Left forelimb (tissue), 1 donor: Measurements from ENCODE around the gene MYO5C.

Experiments
- DNase-seq: peaks from one replicate; pipeline ENCODE4 v3.0.0-alpha.2; 2018; ENCODE audit warnings: low spot score

Gene MYO5C

DNA sequence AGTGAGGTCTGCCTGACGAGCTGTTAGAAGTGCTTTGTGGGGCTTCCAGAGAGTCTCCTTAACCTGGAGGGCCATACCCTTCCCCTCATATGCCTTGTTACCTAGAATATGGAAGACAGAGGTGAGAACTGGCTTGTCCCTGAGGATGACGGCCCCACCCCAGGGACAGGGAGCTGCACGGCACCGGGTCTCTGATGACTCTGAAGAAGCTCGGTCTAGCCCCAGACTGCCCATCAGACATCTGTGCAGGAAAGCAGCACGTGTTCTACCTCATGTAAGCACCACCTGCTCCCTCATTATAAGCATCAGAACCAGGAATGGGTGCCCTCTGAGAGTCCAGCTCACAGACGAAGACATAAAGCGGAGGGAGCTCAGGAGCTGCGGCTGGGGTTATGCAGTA is 18.0 kb downstream of the MYO5C start:
- no peak for DNase-seq

DNA sequence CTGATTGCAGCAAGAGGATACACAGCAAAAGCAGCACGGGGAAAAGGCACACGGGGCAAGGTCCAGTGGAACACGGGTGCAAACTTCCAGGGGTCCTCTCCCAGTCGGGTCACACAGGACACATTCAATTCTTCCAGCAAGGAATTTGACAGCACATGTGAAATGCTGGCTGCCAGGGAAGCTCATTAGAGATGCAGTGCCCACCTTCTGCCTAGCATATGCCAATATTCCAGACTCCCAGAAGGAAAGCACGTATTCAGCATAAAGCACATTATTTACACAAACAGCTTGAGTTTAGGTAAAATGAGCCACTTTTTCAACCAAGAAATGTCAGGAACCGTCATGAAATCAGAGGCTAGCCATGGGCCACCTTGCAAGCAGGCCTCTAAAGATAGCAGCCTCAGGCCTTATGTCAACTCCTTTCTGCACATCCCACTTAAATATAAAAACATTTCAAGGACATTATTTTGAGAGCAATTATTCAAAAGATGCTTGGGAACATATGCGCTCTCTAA is 19.3 kb downstream of the MYO5C start:
- no peak for DNase-seq

DNA sequence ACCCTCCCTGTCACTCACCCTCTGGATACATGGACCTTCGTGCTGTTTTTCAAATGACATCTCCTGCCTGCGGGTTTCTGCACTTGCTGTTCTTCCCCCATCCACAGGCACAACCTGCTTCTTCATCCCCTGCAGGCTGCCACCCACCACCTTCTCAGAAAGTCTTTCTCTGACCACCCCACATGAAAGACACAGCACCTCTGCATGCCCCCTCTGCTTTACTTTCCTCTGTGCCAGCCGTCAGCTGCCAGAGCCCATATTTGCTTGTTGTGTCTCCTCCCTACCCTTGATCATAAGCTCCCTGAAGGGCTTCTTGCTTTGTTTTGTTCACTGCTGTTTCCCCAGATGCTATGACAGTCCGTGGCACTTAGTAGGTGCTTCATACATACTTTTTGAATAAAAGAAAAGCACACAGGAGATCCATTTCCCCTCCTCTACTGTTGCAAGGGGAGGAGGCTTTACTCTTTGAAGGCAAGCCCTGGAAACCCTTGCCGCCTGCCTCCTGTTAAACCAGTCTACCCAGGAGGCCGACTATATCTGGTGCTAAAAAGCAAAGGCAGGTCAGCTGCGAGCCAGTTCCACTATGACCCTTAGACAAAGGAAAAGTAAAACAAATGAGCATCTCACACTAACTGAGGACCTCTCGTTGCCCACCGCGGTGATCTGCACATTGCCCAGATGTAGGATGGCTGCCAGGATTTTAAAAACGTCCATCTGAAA is 31.9 kb downstream of the MYO5C start:
- DNase-seq = no peak

DNA sequence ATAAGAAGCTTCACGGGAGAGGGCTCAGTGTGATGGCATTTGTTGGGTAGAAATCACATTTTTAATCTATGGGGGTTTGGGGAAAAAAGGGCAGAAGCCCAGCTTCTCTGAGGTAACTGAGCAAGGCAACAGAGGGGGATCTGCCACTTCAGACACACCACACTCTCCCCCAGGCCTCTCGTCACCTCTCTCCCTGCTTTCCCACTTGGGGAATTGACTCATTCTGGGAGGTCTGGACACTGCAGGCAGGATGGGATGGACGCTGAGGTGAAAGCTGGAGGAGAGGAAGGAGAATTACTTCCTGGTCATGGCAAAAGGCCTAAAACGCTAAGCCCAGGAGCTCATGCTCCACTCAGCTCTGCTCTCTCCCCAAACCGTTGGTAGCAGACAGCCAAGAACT is 33.2 kb downstream of the MYO5C start:
- DNase-seq = no peak

DNA sequence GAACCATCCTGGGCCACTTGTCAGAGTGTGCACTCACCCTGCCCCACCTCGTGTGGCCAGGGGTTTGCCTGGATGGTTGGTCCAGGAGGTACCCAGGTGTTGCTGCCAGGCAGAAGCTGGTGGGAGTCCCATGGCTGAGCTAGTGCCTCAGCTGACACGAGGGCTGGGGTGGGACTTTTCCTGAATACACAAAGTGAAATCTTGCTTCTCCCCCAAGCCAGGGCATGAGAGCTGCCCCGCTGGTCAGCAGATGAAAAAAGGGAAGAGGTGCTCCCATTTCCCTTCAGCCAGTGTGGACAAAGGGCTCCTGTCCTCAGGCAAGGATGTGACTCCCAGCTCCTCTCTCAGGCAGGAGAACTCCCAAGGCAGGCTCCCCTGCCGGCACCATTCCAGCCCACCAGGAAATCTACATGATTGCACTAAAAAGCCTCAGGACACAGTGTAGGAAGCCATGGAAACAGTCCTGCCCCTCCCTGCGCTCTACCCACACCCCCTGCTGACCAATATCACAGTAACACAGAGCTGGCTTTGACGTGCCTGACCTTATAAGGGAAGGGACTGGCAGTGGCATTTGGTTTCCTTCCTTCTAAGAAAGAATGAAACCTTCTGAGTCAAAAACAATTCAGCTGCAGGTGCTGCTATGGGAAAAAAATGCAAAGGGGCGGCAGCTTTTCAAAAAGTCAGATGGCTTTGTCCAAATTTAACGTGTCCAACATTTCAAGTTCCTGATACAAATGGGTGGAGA is 33.9 kb downstream of the MYO5C start:
- no peak for DNase-seq

DNA sequence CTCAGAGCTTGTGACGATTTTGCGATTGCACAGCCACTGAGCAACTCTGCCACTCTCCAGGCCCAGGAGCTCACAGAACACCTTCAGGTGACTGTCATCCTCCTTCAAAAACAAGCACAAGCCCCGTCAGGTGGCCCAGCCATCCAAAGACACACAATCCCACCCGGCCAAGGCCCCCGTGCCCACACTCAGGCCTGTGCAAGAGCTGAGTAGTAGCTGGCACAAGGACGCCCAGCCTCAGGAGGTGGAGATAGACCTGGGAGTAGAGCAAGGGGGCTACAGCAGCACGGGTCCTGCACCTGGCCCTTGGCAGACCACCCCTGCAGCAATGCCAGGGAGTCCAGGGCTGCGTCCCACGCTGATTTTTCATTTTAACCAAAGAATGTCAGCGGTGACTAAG is 34.6 kb downstream of the MYO5C start:
- no peak for DNase-seq

DNA sequence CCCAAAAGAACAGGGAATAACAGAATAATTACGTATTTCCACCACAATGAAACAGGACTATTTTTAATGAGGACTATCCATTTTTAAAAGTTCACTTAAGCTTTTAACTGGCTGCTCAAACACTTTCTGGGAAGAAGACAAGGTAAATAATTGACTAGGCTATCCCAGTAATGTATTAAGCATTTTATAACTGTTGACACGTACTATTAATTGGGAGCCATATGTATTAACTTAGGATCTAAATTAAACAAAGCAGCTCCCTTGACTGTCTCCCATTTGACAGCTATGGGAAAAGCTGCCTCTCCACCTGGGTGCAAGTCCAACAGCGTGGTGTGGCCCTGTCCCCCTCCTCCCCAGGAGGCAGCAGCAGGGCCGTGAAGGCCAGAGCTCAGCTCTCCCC is 36.1 kb downstream of the MYO5C start:
- no peak for DNase-seq

DNA sequence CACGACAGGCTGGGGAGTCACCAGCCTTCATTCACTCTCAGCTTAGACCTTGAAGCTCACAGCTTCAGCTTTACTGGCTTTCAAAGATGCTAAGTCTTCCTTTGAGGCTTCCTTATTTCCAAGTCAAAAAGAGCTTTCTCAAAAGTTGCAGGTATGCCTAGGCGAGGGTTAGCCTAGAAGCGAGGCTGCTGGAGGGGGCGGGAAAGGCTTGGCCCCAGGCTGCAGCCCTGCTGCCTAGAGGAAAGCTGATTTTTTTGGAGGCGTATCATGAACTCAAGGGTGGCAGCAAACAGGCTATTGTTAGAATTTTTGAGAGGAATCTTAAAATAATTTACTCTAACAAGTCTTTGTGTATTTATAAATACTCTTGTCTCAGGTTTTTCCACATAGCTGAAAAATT is 37.1 kb downstream of the MYO5C start:
- no peak for DNase-seq

DNA sequence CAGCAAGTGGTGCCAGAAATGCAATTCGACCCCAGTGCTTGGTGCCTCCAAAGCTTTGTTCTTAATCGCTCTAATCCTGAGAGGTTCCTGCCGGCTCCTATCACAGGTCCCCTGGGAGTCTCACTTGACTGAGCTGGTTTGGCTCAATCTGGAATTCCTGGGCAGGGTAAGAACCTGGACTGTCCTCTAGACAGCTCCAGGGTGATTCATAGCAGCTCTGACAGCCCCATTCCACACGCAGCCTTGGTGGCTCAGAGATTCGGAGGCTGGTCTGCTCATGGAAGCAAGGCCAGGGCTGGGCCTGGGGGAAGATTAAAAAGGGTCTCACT is 37.9 kb downstream of the MYO5C start:
- DNase-seq = no peak

DNA sequence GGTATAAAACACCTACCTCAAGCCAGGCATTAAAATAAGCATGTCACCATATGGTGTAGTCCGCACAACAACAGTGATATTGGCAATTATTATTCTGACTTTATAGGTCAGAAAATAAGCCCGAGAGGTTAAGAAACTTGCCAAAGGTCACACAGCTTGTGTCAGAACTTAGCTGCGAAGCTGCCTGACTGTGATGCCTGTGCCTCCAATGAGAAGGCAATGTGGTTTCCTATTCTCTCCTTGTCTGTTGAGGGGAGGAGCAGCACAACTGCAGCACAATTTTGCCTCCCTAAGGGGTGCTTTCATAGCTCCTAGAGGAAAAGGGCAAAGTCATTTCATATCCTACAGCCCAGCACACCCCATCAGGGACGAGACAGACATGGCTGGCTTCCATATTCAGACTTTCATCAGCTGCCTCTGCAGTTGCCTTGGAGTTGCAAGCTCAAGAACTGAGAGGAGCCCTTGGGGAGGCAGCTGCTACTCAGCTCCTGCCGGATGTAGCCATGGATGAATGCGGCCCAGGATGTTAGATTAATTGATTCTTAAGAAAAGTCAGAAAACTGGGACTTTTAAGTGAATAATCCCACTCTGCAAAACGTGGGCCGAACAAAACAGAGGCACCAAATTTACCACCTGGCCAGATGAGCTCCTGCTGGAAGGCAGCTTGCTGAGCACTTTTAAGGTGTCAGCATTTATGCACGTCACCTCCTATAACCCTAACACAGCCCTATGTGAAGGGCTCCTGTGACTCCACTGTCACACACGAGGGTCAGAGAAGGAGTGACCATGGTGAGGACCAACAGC is 38.5 kb downstream of the MYO5C start:
- DNase-seq = no peak

DNA sequence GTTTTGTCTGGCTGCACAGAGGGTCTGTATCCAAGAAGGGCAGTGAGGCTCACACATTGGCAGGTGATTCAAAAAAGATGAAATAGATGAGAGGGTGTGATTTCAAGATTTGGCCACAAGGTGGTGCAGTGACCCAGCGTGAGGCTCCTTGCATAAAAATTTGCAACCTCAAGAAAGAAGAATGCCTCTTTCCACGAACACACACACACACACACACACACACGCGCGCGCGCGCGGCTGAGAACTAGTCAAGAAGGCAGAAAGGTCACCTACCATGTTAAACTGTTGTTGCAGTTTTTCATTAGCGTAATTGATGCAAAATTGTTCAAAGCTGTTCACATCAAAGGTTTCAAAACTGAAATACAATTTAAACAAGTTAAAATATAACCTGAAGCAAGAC is 39.2 kb downstream of the MYO5C start:
- peak; percentile 82 for DNase-seq

DNA sequence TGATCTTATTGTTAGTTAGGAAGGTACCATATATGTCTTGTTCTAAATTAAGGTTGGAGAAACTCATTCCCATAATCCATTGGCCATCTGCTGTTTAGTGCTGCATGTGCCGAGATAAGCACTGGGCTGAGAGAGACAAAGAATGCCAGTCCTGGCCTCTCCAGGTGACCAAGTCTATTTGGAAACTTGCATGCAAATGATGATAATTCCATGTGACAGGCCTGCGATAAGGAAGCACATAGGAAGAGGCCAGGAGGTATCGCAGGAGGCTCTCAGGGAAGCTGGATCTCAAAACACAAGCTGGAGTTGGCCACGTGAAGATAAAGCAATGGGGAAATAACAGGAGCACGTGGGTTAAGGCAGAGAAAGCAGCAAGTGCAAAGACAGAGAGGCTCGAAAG is 39.7 kb downstream of the MYO5C start:
- DNase-seq = no peak

DNA sequence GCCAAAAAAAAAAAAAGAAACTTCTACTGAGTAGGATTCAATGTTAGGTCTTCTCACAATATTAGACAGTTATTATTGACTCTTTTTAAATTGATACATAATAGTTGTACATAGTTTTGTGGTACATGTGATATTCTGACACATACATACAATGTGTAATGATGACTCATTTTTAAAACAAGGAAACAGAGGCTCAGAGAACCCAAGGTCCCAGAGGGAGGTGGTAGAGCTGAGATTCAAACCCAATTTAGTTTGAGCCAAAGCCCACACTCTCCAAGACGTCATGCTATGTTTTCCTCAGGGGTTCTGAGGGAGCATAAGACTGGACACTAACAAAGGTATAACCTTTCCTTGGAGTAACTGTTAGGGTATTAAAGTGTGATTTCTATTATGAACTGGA is 40.6 kb downstream of the MYO5C start:
- no peak for DNase-seq

DNA sequence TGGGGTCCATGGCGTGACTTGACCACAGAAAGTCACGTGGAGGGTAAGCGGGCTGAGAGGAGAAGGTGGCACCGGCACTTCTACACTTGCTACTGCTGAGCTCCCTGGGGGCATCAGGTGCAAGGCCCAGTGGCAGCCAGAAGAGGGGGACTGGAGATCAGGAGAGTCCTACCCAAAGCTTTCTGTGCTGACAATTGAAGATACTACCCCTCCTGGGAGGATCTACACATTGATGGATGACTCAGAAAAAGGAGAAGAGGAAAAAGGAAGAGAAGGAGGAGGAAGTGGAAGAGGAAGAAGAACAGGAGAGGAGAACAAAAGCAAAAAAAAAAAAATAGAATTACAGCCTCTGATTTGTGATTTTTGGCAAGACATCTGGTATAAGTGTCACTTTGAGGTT is 41.2 kb downstream of the MYO5C start:
- DNase-seq = no peak

DNA sequence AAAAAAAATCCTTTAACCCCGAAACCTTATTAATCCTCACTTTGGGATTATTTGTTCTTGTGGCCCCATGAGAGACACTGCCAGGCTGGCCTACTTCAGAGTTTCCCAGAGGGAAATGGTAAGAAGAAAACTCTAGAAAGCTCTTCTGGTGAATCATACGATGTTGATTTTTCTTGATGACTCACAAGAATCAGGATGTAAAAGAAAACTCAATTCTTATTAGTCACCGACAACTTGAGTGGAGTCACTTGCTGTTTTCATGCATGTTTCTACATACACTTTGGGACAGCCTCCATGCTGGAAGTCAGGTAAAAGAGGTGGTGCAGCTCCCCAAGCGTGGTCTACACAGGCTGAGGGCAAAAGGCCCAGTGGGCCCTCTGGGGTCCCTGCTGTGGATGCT is 42.8 kb downstream of the MYO5C start:
- DNase-seq = no peak

DNA sequence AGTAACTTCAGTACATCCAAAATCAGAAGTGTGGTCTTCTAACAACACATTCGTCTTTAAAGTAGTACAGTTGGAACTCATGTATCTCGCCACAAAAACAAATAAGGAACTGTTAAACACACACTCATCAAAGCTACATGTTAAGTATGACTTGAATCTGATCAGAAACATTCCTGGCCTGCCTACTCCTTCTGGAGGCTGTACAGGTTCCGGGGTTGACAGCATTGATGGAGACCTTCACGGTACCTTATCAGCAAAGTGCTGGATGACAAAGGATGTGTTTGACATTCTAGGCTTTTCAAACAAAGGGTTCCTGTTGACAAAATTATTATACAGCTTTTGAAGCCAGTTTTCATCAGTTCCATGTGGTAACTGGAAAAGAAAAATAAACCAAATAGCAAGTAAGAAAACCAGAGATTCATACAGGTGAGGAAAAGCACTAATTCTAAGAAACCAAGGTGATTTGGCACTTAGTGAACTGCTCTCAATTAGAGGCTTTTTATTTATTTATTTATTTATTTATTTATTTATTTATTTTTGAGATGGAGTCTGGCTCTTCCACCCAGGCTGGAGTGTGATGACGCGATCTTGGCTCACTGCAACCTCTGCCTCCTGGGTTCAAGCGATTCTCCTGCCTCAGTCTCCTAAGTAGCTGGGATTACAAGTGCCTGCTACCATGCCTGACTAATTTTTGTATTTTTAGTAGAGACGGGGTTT is 44.3 kb downstream of the MYO5C start:
- no peak for DNase-seq

DNA sequence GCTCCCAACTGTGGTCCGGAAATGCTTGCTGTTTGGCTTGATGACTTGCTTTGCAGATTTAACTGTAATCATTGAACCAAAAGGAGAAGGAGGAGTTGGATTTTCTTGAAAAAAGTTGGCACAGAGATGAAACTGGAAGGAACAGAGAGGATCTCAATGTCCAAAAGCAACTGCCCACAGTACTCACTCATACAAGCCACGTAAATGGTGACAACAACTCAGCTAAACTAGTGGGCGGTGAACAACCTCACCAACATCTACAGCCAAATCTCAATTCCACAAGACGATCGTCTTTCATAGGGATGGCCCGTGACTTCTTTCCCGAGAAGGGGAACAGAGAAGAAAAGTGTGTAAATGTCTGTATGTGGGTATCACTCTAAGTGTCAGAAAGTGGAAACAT is 48.1 kb downstream of the MYO5C start:
- DNase-seq = no peak

DNA sequence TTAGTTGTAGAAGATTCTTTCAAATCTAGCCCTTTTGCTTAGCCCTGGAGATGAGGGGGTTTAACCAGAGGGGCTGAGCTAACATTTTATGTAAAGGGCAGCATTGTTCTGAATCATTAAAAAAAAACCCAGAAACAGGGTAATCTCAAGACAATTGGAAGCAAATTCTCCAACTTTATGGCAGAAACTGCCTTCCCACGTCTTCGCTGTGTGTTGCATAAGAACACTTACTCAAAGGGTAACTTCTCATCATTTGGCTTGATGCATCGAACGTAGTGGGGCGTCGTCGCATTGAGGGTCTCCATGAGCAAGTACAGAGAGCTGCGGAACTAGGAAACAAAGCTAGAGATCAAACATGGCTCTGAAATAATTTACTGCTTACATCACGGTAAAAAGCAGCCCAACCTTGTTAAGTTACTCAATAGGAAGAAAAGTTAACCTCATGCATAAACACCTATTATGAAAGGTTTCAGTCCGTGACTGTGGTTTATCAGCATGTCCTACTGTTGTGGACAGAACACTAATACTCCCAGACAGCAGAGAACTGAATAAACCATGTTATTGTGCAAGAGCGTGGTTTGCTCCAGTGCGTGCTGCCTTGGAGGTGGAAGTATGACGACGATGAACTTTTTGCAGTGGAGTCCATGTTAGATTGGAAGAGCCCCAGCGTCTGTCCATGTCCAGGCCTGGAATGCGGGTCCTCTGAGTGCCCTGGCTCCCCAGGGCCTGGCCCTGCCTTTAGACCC is 48.7 kb downstream of the MYO5C start:
- no peak for DNase-seq

DNA sequence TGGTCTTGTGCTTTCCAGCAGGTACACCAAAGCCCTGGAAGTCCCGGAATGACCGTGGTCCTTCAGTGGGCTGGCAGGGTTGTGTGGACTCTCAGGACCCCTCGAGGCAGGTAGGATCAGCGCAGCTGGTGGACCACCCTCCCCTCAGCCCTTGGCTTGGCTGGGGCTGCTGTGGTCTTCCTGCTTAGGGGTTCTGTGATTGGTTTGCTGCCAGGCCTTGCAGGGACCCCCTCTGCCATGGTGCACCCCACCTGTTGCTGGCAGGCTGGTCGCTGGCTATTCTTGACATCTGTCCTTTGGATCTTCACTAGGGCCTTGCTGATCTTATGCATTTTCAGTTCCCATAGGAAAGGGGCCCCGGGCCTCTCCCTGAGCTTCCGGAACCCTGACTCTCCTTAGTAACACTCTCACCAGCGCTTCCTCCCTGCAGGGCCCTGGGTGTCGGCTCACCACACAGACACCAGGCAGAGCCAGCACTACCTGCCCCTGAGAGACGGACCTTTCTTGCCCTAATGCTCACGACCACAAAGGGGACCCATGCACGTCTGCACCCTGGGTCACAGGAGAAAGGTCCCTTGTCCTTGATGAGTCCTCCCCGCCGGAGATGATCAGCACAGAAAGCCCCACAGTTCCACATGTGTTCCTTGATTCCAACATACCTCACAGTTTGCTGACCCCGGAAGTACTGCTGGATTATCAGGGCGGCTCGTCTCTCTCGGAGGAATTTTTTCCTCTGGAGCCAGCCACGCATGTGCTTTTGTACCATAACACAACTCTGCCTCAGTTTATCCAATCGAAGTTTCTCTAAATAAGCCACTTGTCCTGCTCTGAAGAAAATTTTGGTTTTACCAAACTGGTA is 51.7 kb downstream of the MYO5C start:
- DNase-seq = no peak

DNA sequence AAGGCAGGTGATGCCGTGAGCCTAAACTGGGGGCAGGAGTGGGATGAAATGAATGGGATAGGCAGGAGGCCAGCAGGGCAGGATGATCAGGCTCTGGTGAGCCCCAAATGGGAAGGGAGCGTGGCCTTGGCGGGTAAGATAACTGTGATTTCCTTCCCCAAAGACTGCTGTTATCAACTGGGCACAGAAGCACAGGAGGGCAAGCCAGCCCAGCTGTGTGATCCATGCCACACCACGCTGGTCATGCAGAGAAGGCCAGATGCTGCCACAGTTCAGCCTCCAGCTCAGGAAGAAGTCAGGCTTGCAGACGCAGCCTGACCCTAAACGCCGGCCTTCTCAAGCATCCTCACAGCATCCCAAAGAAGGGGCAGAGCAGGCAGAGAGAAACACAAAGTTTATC is 52.3 kb downstream of the MYO5C start:
- DNase-seq = no peak

DNA sequence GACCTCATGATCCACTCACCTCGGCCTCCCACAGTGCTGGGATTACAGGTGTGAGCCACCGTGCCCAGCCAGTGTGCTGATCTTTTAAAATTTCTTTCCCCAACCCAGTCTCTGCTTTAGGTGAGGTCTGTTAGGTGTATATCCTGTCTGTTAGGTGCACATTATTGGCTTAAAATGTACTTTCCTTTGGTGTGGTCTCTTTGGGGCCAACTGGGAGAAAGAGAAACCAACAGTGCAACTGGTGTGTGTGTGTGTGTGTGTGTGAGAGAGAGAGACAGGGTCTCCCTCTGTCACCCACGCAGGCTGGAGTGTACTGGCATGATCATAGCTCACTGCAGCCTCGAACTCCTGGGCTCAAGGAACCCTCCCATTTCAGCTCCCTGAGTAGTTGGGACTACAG is 54.1 kb downstream of the MYO5C start:
- no peak for DNase-seq
